Measurements from ENCODE around the gene TMC8. TPM values are rescaled to one million over a fixed set of nuclear protein-coding genes. Genes with fewer than 3 reads are reported as not detected.
A peak's percentile ranks its signal among the peaks of the same experiment; 100 is the strongest.

Gene TMC8
- total RNA-seq, 4 donors from 2014 or later: 1.3 to 5.3 (median 2.3) TPM

GRCh38 chr17:78105101-78105500 is 25.5 kb upstream of the TMC8 start:
- intact Hi-C loops (cut with DNase I): no loop called here
- TF ChIP-seq POLR2A (IDR thresholded peaks at IDR 0.05; ENCODE audit: low read depth): no peak
- TF ChIP-seq, protein P1, sequence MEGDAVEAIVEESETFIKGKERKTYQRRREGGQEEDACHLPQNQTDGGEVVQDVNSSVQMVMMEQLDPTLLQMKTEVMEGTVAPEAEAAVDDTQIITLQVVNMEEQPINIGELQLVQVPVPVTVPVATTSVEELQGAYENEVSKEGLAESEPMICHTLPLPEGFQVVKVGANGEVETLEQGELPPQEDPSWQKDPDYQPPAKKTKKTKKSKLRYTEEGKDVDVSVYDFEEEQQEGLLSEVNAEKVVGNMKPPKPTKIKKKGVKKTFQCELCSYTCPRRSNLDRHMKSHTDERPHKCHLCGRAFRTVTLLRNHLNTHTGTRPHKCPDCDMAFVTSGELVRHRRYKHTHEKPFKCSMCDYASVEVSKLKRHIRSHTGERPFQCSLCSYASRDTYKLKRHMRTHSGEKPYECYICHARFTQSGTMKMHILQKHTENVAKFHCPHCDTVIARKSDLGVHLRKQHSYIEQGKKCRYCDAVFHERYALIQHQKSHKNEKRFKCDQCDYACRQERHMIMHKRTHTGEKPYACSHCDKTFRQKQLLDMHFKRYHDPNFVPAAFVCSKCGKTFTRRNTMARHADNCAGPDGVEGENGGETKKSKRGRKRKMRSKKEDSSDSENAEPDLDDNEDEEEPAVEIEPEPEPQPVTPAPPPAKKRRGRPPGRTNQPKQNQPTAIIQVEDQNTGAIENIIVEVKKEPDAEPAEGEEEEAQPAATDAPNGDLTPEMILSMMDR (IDR thresholded peaks at IDR 0.05): no peak
- TF ChIP-seq POLR2AphosphoS5 (IDR thresholded peaks at IDR 0.05): no peak
- TF ChIP-seq EP300 (IDR thresholded peaks at IDR 0.05): no peak
- H3K27ac ChIP-seq (replicated peaks in 1 of 4): peak overlapping the region in 1 of 4 donors; percentile 11
- WGBS: 83% methylated on average over 16 of the region's 16 CpGs
- DNase-seq (ENCODE audit: extremely low spot score): no peak
- H3K4me1 ChIP-seq: peaks cover 0 to 28% (median 15%) of the 10 kb centered on the region in 4 donors
- H3K36me3 ChIP-seq: peaks cover 18 to 87% (median 59%) of the 10 kb centered on the region in 4 donors
- no peaks in the 10 kb centered on the region for H3K9me3 ChIP-seq
- no peak overlapping the region for H3K4me3 ChIP-seq
- H3K27me3 ChIP-seq: no peaks in the 10 kb centered on the region

- Histone ChIP-seq H3K4me1 (peaks cover 0 to 28% (median 15%) of the 10 kb centered on the region in 4 donors), H3K27me3 (no peaks in the 10 kb centered on the region), H3K9me3 (no peaks in the 10 kb centered on the region), H3K36me3 (peaks cover 18 to 87% (median 56%) of the 10 kb centered on the region in 4 donors), H3K27ac (replicated peaks in 1 of 4) (peak overlapping the region in 2 of 4 donors; percentile 5 to 11), H3K4me3 (no peak overlapping the region)
- intact Hi-C loops (cut with DNase I): no loop called here
- whole genome bisulfite sequencing: 67% methylated on average over 13 of the region's 13 CpGs
- DNase-seq (ENCODE audit: extremely low spot score): no peak
- TF ChIP-seq, protein P1 (IDR thresholded peaks at IDR 0.05): no peak
- TF ChIP-seq POLR2A (IDR thresholded peaks at IDR 0.05; ENCODE audit: low read depth) (no peak), EP300 (IDR thresholded peaks at IDR 0.05) (no peak), POLR2AphosphoS5 (IDR thresholded peaks at IDR 0.05) (no peak)
These were observed 25.0 kb upstream of the TMC8 start for GRCh38 chr17:78105551-78105950.

GRCh38 chr17:78106211-78106610 is 24.4 kb upstream of the TMC8 start:
- Histone ChIP-seq H3K36me3 (peaks cover 18 to 87% (median 55%) of the 10 kb centered on the region in 4 donors), H3K27ac (replicated peaks in 1 of 4) (no peak overlapping the region), H3K27me3 (no peaks in the 10 kb centered on the region), H3K9me3 (no peaks in the 10 kb centered on the region), H3K4me1 (peaks cover 0 to 28% (median 15%) of the 10 kb centered on the region in 4 donors), H3K4me3 (no peak overlapping the region)
- TF ChIP-seq POLR2A (IDR thresholded peaks at IDR 0.05; ENCODE audit: low read depth) (no peak), EP300 (IDR thresholded peaks at IDR 0.05) (no peak), POLR2AphosphoS5 (IDR thresholded peaks at IDR 0.05) (no peak)
- TF ChIP-seq, protein P1 (IDR thresholded peaks at IDR 0.05): no peak
- no peak for DNase-seq (ENCODE audit: extremely low spot score)
- 88% methylated on average over 15 of the region's 15 CpGs for WGBS
- intact Hi-C loops (cut with DNase I): no loop called here

- no peaks in the 10 kb centered on the region for H3K9me3 ChIP-seq
- no peaks in the 10 kb centered on the region for H3K27me3 ChIP-seq
- peaks cover 18 to 86% (median 49%) of the 10 kb centered on the region in 4 donors for H3K36me3 ChIP-seq
- DNase-seq (ENCODE audit: extremely low spot score): no peak
- intact Hi-C loops (cut with DNase I): no loop called here
- no peak overlapping the region for H3K27ac ChIP-seq (replicated peaks in 1 of 4)
- no peak overlapping the region for H3K4me3 ChIP-seq
- TF ChIP-seq POLR2A (IDR thresholded peaks at IDR 0.05; ENCODE audit: low read depth) (no peak), POLR2AphosphoS5 (IDR thresholded peaks at IDR 0.05) (no peak), EP300 (IDR thresholded peaks at IDR 0.05) (no peak)
- TF ChIP-seq, protein P1 (IDR thresholded peaks at IDR 0.05): no peak
- 65% methylated on average over 10 of the region's 10 CpGs for WGBS
- H3K4me1 ChIP-seq: peaks cover 5 to 34% (median 19%) of the 10 kb centered on the region in 4 donors
These were observed 23.1 kb upstream of the TMC8 start for GRCh38 chr17:78107457-78107856.

Measured in esophagus muscularis mucosa (tissue), 4 donors.